ENCODE data around the gene SLC2A2.

The SLC2A2 gene

DNA sequence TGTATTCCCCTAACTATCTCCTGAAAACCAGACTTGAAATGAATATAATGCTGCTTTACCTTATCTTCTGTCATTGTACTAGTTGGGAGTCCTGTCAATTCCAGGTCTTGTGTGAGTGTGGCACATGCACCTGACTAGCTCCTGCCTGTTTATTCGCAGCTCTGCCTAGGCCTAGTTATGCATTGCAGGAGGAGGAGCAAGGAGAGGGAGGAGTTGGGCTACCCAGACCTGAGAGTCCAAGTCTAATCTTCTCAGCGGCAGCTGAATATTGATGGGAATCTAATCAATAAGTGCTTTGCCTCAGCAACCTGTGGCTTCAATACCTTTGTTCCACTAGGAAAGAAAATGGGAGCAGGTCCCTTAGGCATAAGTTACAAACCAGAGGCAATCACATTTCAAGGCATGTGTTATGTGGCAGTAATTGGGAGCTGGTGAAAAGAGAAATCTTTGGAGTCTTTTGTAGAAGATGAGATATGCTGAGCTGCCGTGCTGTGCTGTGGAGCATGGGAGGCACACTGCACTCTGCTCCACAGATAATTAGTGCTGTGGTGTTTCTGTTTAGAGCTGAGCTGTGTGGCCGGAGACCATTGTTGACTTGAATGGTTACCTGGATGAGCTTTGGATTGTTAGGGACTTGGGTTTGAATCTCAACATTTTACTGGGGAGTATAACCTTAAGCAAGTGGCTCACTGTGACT, at the start of gene SLC2A2:
Gene SLC2A2 (minus strand): TSS at position 124 of the 697 bp plus-strand sequence. CDS start 50 bp downstream, at position 74.
- Histone ChIP-seq H3K36me3 (ENCODE audit: control insufficient read depth, insufficient read depth, low read length) (no peaks in the 10 kb centered on the region), H3K27me3 (ENCODE audit: control insufficient read depth, insufficient read depth, low read length) (no peaks in the 10 kb centered on the region), H3K4me3 (ENCODE audit: low read length) (no peak within 1 kb of the TSS), H3K9me3 (ENCODE audit: control insufficient read depth, low read length) (no peaks in the 10 kb centered on the region), H3K9ac (ENCODE audit: low read length) (no peak within 1 kb of the TSS), H3K4me1 (ENCODE audit: control insufficient read depth, insufficient read depth, low read length) (peaks cover 6% of the 10 kb centered on the region)

DNA sequence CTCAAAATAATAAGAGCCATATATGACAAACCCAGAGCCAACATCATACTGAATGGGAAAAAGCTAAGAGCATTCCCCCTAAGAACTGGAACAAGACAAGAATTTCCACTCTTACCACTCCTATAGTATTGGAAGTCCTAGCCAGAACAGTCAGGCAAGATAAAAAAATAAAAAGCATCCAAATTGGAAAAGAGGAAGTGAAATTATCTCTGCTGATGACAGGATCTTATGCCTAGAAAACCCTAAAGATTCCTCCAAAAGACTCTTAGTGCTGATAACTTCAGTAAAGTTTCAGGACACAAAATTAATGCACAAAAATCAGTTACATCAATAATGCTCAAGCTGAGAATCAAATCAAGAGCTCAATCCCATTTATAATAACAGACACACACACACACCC, 45.9 kb upstream of the SLC2A2 start:
- Histone ChIP-seq H3K9ac (ENCODE audit: low read length) (no peak overlapping the region), H3K36me3 (ENCODE audit: control insufficient read depth, insufficient read depth, low read length) (no peaks in the 10 kb centered on the region), H3K27me3 (ENCODE audit: control insufficient read depth, insufficient read depth, low read length) (no peaks in the 10 kb centered on the region), H3K9me3 (ENCODE audit: control insufficient read depth, low read length) (no peaks in the 10 kb centered on the region), H3K4me3 (ENCODE audit: low read length) (no peak overlapping the region), H3K4me1 (ENCODE audit: control insufficient read depth, insufficient read depth, low read length) (no peaks in the 10 kb centered on the region)

- H3K27me3 ChIP-seq (ENCODE audit: control insufficient read depth, insufficient read depth, low read length), result no peaks in the 10 kb centered on the region
- no peaks in the 10 kb centered on the region for H3K4me1 ChIP-seq (ENCODE audit: control insufficient read depth, insufficient read depth, low read length)
- no peak overlapping the region for H3K4me3 ChIP-seq (ENCODE audit: low read length)
- H3K9ac ChIP-seq (ENCODE audit: low read length), result no peak overlapping the region
- no peaks in the 10 kb centered on the region for H3K36me3 ChIP-seq (ENCODE audit: control insufficient read depth, insufficient read depth, low read length)
- H3K9me3 ChIP-seq (ENCODE audit: control insufficient read depth, low read length), result no peaks in the 10 kb centered on the region
Observed at GRCh38 chr3:171068658-171069057, 42.1 kb upstream of the SLC2A2 start.

DNA sequence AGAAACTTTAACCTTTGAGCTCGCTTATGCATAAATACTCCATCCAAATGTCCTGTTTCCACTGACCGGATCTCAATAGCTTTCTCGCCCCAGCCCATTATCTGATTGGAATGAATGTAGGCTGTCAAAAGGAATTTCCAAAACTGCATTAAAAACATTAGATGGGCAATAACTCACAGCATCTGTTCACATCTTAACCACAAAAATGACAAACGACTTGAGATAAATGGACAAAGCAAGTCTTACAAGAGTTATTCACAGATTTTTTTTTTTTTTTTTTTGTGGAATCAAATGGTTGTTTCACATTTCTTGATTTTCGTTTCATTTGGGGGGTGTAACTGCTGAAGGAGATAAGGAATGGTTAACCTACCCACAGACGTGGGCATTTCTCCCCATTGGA, 39.7 kb upstream of the SLC2A2 start:
- Histone ChIP-seq H3K4me1 (ENCODE audit: control insufficient read depth, insufficient read depth, low read length) (no peaks in the 10 kb centered on the region), H3K9me3 (ENCODE audit: control insufficient read depth, low read length) (no peaks in the 10 kb centered on the region), H3K9ac (ENCODE audit: low read length) (no peak overlapping the region), H3K36me3 (ENCODE audit: control insufficient read depth, insufficient read depth, low read length) (no peaks in the 10 kb centered on the region), H3K4me3 (ENCODE audit: low read length) (no peak overlapping the region), H3K27me3 (ENCODE audit: control insufficient read depth, insufficient read depth, low read length) (no peaks in the 10 kb centered on the region)

- Histone ChIP-seq H3K4me3 (ENCODE audit: low read length) (no peak overlapping the region), H3K27me3 (ENCODE audit: control insufficient read depth, insufficient read depth, low read length) (no peaks in the 10 kb centered on the region), H3K4me1 (ENCODE audit: control insufficient read depth, insufficient read depth, low read length) (no peaks in the 10 kb centered on the region), H3K9ac (ENCODE audit: low read length) (no peak overlapping the region), H3K9me3 (ENCODE audit: control insufficient read depth, low read length) (no peaks in the 10 kb centered on the region), H3K36me3 (ENCODE audit: control insufficient read depth, insufficient read depth, low read length) (no peaks in the 10 kb centered on the region)
Observed at GRCh38 chr3:171065732-171066131, 39.2 kb upstream of the SLC2A2 start.

DNA sequence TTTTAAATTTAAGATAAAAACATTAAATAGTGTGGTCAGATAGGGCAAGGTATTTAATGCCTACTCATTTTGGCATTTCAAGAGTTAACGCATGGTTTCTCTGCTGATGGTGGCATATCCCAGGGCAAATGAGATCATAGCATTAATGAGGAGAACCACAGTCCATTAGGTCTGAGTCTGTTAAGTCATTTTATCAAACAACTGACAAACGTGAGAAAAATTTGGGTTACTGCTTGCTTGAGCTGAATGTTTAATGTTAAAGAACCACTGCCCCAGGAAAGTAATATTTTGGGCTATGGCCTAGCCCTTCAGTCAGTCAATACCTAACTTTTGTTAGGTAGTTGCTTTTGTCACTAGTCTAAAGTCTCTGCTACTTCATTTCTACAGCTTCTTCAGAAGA, 37.9 kb upstream of the SLC2A2 start:
- Histone ChIP-seq H3K4me3 (ENCODE audit: low read length) (no peak overlapping the region), H3K4me1 (ENCODE audit: control insufficient read depth, insufficient read depth, low read length) (no peaks in the 10 kb centered on the region), H3K36me3 (ENCODE audit: control insufficient read depth, insufficient read depth, low read length) (no peaks in the 10 kb centered on the region), H3K9me3 (ENCODE audit: control insufficient read depth, low read length) (no peaks in the 10 kb centered on the region), H3K9ac (ENCODE audit: low read length) (no peak overlapping the region), H3K27me3 (ENCODE audit: control insufficient read depth, insufficient read depth, low read length) (no peaks in the 10 kb centered on the region)

- Histone ChIP-seq H3K36me3 (ENCODE audit: control insufficient read depth, insufficient read depth, low read length) (no peaks in the 10 kb centered on the region), H3K4me1 (ENCODE audit: control insufficient read depth, insufficient read depth, low read length) (no peaks in the 10 kb centered on the region), H3K9ac (ENCODE audit: low read length) (no peak overlapping the region), H3K27me3 (ENCODE audit: control insufficient read depth, insufficient read depth, low read length) (no peaks in the 10 kb centered on the region), H3K9me3 (ENCODE audit: control insufficient read depth, low read length) (no peaks in the 10 kb centered on the region), H3K4me3 (ENCODE audit: low read length) (no peak overlapping the region)
Observed at GRCh38 chr3:171061749-171062148, 35.2 kb upstream of the SLC2A2 start.

DNA sequence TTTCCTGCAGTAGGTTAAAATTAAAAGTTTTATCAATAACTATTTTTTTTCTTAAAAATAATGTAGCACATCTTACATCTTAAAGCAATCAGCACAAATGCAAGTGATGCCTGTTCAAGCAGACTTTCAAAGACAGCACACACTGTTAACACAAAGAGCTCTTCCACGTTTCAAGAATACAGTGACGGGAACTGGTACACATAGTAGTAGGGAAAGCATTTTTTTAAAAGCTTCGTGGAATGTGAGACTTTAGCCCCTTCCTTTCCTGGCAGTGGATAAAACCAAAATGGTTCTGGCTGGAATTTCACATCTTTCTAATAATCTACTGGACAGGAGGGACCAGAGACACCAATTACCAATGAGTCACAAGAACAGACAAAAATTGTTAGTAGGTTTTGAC, 33.5 kb upstream of the SLC2A2 start:
- Histone ChIP-seq H3K27me3 (ENCODE audit: control insufficient read depth, insufficient read depth, low read length) (no peaks in the 10 kb centered on the region), H3K4me3 (ENCODE audit: low read length) (no peak overlapping the region), H3K9me3 (ENCODE audit: control insufficient read depth, low read length) (no peaks in the 10 kb centered on the region), H3K4me1 (ENCODE audit: control insufficient read depth, insufficient read depth, low read length) (peaks cover 10% of the 10 kb centered on the region), H3K9ac (ENCODE audit: low read length) (no peak overlapping the region), H3K36me3 (ENCODE audit: control insufficient read depth, insufficient read depth, low read length) (no peaks in the 10 kb centered on the region)

DNA sequence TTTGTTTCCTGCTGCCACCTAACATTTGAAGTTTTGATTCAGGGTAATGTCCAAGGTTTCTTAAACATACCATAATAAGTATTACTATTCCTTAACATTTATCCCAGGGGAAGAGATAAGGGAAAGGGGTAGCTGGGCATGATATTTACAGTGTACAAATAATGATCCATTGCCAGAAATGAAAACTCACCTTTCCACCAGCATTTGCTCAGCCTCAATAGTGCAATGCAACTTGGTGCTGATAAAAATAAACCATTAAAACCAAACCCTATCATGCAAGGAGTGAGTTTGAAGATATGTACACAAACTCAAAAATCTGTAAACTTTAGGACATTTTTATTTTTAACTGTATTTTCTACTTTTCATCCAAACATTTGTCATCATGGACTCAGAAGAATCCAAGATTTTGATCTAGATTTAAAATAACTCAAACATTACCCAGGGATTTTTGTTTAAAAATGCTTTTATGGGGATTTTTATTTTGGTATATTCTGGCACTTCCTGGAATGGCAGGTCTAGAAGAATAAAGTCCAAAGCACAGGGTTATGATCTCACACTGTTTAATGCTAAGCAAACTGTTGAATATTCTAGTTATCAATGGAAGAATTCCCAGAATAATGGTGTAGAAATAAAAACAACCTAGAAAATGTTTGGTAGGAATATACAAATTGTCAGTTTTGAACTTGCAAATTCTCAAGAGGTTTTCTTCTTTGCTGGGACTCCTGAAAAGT, 32.5 kb upstream of the SLC2A2 start:
- Histone ChIP-seq H3K4me1 (ENCODE audit: control insufficient read depth, insufficient read depth, low read length) (peaks cover 10% of the 10 kb centered on the region), H3K36me3 (ENCODE audit: control insufficient read depth, insufficient read depth, low read length) (no peaks in the 10 kb centered on the region), H3K4me3 (ENCODE audit: low read length) (no peak overlapping the region), H3K27me3 (ENCODE audit: control insufficient read depth, insufficient read depth, low read length) (no peaks in the 10 kb centered on the region), H3K9ac (ENCODE audit: low read length) (no peak overlapping the region), H3K9me3 (ENCODE audit: control insufficient read depth, low read length) (no peaks in the 10 kb centered on the region)

DNA sequence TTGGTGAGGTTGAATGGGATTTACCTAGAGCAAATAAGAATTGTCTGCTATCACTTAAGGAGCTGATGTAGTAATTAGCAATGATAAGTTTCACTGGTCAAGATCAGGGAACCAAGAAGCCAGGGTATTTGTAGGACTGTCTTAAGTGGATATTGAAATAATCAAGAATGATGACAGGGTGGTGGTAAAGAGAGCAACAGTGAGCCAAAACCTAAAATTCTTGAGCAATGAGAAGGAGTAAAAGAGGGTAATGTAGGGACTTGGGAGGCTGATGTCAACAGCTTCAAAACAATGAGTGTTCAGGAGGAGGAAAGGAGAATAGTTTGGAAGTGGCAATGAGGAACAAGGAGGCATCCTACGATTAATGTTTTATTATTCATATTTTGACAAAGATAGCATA, 31.5 kb upstream of the SLC2A2 start:
- H3K36me3 ChIP-seq (ENCODE audit: control insufficient read depth, insufficient read depth, low read length), result no peaks in the 10 kb centered on the region
- peaks cover 10% of the 10 kb centered on the region for H3K4me1 ChIP-seq (ENCODE audit: control insufficient read depth, insufficient read depth, low read length)
- no peak overlapping the region for H3K4me3 ChIP-seq (ENCODE audit: low read length)
- no peak overlapping the region for H3K9ac ChIP-seq (ENCODE audit: low read length)
- no peaks in the 10 kb centered on the region for H3K27me3 ChIP-seq (ENCODE audit: control insufficient read depth, insufficient read depth, low read length)
- H3K9me3 ChIP-seq (ENCODE audit: control insufficient read depth, low read length), result no peaks in the 10 kb centered on the region

DNA sequence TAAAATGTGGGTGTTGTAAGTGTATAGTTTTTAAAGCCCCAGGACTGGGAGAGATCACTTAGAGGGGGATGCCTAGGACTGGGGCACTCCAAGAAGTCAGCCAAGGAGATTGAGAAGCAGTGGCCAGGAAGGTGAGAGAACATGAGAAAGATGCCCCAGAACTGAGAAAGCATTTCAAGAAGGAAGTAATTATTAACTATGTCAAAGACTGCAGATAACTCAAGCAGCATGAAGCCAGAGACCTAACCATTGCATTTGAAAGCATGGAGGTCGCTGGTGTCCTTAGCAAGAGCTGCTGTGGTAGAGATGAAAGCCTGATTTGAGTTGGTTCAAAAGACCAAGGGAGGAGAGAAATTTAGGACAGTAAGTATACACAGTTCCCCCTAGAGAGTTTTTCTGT, 30.6 kb upstream of the SLC2A2 start:
- H3K4me3 ChIP-seq (ENCODE audit: low read length), result no peak overlapping the region
- no peaks in the 10 kb centered on the region for H3K36me3 ChIP-seq (ENCODE audit: control insufficient read depth, insufficient read depth, low read length)
- peaks cover 10% of the 10 kb centered on the region for H3K4me1 ChIP-seq (ENCODE audit: control insufficient read depth, insufficient read depth, low read length)
- no peaks in the 10 kb centered on the region for H3K9me3 ChIP-seq (ENCODE audit: control insufficient read depth, low read length)
- H3K27me3 ChIP-seq (ENCODE audit: control insufficient read depth, insufficient read depth, low read length), result no peaks in the 10 kb centered on the region
- H3K9ac ChIP-seq (ENCODE audit: low read length), result no peak overlapping the region

DNA sequence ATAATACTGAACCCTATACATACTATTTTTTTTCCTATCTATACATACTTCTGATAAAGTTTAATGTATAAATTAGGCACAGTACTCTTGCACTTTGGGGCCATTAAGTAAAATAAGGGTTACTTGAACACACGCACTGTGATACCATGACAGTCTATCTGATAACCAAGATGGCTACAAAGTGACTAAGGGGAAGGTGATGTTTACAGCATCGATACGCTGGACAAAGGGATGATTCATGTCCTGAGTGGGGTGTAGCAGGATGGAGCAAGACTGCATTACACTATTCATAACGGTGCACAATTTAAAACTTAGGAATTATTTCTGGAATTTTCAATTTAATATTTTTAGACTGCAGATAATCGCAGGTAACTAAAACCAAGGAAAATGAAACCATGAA, 30.0 kb upstream of the SLC2A2 start:
- no peaks in the 10 kb centered on the region for H3K27me3 ChIP-seq (ENCODE audit: control insufficient read depth, insufficient read depth, low read length)
- peaks cover 10% of the 10 kb centered on the region for H3K4me1 ChIP-seq (ENCODE audit: control insufficient read depth, insufficient read depth, low read length)
- H3K9me3 ChIP-seq (ENCODE audit: control insufficient read depth, low read length), result no peaks in the 10 kb centered on the region
- H3K4me3 ChIP-seq (ENCODE audit: low read length), result no peak overlapping the region
- no peak overlapping the region for H3K9ac ChIP-seq (ENCODE audit: low read length)
- H3K36me3 ChIP-seq (ENCODE audit: control insufficient read depth, insufficient read depth, low read length), result no peaks in the 10 kb centered on the region

All from mucosa of stomach (tissue), 1 donor.